ENCODE results near the gene FOXP1.

Gene FOXP1

GRCh38 chr3:70963431-70964275, 619.9 kb downstream of the FOXP1 start:
- no peak for TF ChIP-seq CTCF (IDR thresholded peaks at IDR 0.05; ENCODE audit: poor library complexity, severe bottlenecking)
- H3K27me3 ChIP-seq (ENCODE audit: insufficient read depth, poor library complexity, severe bottlenecking) = no peaks in the 10 kb centered on the region
- H3K4me3 ChIP-seq (ENCODE audit: severe bottlenecking) = no peak overlapping the region
- no peaks in the 10 kb centered on the region for H3K9me3 ChIP-seq (ENCODE audit: severe bottlenecking)
- DNase-seq (ENCODE audit: low spot score) (no peak), ATAC-seq (ENCODE audit: low read depth) (no peak)
- no peak overlapping the region for H3K27ac ChIP-seq (ENCODE audit: poor library complexity, severe bottlenecking)
- peaks cover 46% of the 10 kb centered on the region for H3K36me3 ChIP-seq (ENCODE audit: low read depth)
- no peaks in the 10 kb centered on the region for H3K4me1 ChIP-seq (ENCODE audit: insufficient read depth, poor library complexity, severe bottlenecking)

- no peak overlapping the region for H3K4me3 ChIP-seq (ENCODE audit: severe bottlenecking)
- no peak for TF ChIP-seq CTCF (IDR thresholded peaks at IDR 0.05; ENCODE audit: poor library complexity, severe bottlenecking)
- H3K27me3 ChIP-seq (ENCODE audit: insufficient read depth, poor library complexity, severe bottlenecking) = no peaks in the 10 kb centered on the region
- DNase-seq (ENCODE audit: low spot score) = no peak
- peaks cover 21% of the 10 kb centered on the region for H3K36me3 ChIP-seq (ENCODE audit: low read depth)
- no peaks in the 10 kb centered on the region for H3K9me3 ChIP-seq (ENCODE audit: severe bottlenecking)
- no peaks in the 10 kb centered on the region for H3K4me1 ChIP-seq (ENCODE audit: insufficient read depth, poor library complexity, severe bottlenecking)
- no peak for ATAC-seq (ENCODE audit: low read depth)
- no peak overlapping the region for H3K27ac ChIP-seq (ENCODE audit: poor library complexity, severe bottlenecking)
Observed at GRCh38 chr3:70959506-70960291, 623.8 kb downstream of the FOXP1 start.

GRCh38 chr3:70952033-70952747, 631.3 kb downstream of the FOXP1 start:
- no peak for TF ChIP-seq CTCF (IDR thresholded peaks at IDR 0.05; ENCODE audit: poor library complexity, severe bottlenecking)
- ATAC-seq (ENCODE audit: low read depth) (no peak), DNase-seq (ENCODE audit: low spot score) (no peak)
- Histone ChIP-seq H3K27me3 (ENCODE audit: insufficient read depth, poor library complexity, severe bottlenecking) (no peaks in the 10 kb centered on the region), H3K4me3 (ENCODE audit: severe bottlenecking) (no peak overlapping the region), H3K9me3 (ENCODE audit: severe bottlenecking) (no peaks in the 10 kb centered on the region), H3K36me3 (ENCODE audit: low read depth) (no peaks in the 10 kb centered on the region), H3K27ac (ENCODE audit: poor library complexity, severe bottlenecking) (no peak overlapping the region), H3K4me1 (ENCODE audit: insufficient read depth, poor library complexity, severe bottlenecking) (no peaks in the 10 kb centered on the region)

- no peak for ATAC-seq (ENCODE audit: low read depth)
- no peaks in the 10 kb centered on the region for H3K27me3 ChIP-seq (ENCODE audit: insufficient read depth, poor library complexity, severe bottlenecking)
Observed at GRCh38 chr3:70951316-70951715, 632.2 kb downstream of the FOXP1 start.

More at GRCh38 chr3:70951316-70951715, 632.2 kb downstream of the FOXP1 start:
- TF ChIP-seq CTCF (IDR thresholded peaks at IDR 0.05; ENCODE audit: poor library complexity, severe bottlenecking) = no peak
- no peak for DNase-seq (ENCODE audit: low spot score)
- no peaks in the 10 kb centered on the region for H3K36me3 ChIP-seq (ENCODE audit: low read depth)
- H3K9me3 ChIP-seq (ENCODE audit: severe bottlenecking) = no peaks in the 10 kb centered on the region
- no peak overlapping the region for H3K27ac ChIP-seq (ENCODE audit: poor library complexity, severe bottlenecking)
- H3K4me3 ChIP-seq (ENCODE audit: severe bottlenecking) = no peak overlapping the region
- H3K4me1 ChIP-seq (ENCODE audit: insufficient read depth, poor library complexity, severe bottlenecking) = no peaks in the 10 kb centered on the region
